SW 1271 (cell line): ENCODE data around the gene SMC4.

ENCODE experiments used
- DNase-seq, 2 experiments: peaks; one replicate each; lab custom pipeline; 2025; lab: John Stamatoyannopoulos, UW

SMC4 gene

DNA sequence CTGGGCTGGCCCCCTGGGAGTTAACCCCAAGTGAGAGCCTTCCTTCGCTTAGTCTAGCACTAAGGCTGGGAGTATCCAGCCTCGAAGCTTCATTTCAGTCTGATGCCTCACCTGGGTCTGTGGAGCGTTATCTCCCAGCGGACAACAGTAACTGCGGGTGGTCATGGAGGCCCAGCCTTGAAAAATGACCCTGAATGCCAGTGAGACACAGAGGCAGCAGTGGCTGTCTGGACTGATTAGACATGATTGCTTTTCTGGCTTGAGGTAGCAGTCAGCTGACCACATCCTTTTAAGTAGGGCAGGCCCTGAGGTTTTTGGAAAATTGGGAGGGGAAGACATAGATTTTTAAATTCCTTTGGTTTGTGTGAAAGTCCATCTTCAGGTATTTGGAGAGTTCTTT, 78.3 kb downstream of the SMC4 start:
- DNase-seq: no peak

DNA sequence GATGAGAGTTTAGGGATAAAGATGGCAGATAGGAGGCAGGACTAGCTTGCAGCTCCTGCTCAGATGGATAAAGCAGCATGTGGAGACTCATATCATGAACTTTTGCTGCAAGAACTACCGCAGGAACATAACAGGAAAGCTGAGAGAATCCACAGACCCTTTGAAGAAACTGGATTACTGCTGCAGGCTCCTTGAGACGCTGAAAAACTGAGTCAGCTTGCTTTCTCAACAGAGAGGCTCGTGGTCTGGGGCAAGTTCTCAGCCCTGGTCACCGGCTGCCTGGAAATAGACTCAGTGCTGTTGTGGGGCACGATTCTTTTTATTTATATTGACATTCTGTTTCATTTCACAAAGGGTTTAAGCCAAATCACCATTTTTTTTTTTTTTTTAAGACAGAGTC, 78.9 kb downstream of the SMC4 start:
- DNase-seq: no peak

DNA sequence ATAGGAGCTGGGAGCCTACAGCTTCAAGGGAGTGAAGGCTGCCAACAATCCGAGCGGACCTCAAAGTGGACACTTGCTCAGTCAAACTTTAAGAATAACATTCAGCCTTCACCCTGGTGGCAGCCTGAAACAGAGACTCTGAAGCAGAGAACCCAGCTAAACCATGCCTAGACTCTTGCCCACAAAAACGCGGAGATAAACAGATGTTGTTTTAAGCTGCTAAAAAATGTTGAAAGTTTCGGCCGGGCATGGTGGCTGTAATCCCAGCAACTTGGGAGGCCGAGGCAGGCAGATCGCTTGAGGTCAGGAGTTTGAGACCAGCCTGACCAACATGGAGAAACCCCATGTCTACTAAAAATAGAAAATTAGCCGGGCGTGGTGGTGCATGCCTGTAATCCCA, 79.9 kb downstream of the SMC4 start:
- DNase-seq: no peak

DNA sequence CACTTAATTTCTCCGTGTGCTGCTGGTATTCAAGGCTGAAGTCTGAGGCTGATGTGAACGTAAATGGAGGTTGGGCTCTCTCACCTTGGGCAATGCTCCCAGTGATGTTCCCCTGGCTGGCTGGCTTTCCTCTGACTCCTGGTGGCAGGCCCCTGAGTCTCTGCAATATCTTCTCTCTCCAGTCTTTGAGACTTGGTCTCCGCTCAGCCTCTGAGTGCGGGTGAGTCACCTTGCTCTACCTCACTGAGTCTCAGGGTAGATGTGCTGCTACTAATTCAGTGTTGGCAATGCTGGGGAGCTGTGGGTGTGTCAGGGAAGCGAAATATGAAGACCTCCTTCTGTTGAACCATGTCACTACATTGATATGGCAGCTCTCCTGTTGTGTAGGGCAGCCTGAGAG, 81.5 kb downstream of the SMC4 start:
- DNase-seq: no peak

DNA sequence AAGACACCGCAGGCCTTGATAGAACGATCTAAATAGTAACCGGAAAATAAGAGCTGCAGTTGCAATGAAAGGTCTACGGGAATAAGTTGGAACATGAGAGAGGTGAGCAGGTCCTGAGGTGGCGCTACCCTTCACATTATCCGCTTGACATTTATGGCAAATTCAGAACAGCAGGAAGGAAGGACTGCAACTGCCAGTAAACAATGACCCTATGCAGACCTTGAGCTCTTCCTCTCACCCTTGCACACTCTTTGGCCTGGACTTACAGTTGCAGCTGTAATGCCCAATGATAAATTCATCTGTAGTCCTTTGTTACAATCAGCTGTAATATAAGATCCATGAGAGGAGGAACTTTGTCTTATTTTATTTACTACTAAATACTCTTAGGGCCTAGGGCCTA, 82.4 kb downstream of the SMC4 start:
- DNase-seq: no peak

DNA sequence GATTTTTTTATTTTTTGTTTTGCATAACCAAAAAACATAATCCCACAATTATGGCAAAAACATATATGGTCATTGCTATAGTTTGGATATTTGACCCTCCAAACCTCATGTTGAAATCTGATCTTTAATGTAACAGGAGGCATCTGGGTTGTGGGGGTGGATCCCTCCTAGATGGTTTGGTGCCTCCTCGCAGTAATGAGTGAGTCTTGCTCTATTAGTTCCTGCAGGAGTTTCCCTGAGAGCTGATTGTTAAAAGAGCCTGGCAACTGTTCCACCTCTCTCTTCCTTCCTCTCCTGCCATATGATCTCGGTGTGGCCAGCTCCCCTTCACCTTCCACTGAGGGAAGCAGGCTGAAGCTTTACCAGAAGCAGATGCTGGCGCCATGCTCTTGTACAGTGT, 83.3 kb downstream of the SMC4 start:
- DNase-seq: no peak
